ENCODE results near the gene OGFR.

OGFR gene

GRCh38 chr20:62770111-62770910, 34.3 kb upstream of the OGFR start:
- DNase-seq = no peak

GRCh38 chr20:62770916-62771315, 33.7 kb upstream of the OGFR start:
- no peak for DNase-seq

GRCh38 chr20:62771396-62772102, 33.1 kb upstream of the OGFR start:
- no peak for DNase-seq

GRCh38 chr20:62772103-62772611, 32.5 kb upstream of the OGFR start:
- DNase-seq = no peak

- DNase-seq = no peak
Measured at GRCh38 chr20:62772619-62772989, 32.0 kb upstream of the OGFR start.

GRCh38 chr20:62772990-62773844, 31.4 kb upstream of the OGFR start:
- DNase-seq = no peak

GRCh38 chr20:62773845-62774714, 30.6 kb upstream of the OGFR start:
- DNase-seq = no peak

GRCh38 chr20:62774762-62775161, 29.9 kb upstream of the OGFR start:
- DNase-seq = no peak

- DNase-seq = no peak
Measured at GRCh38 chr20:62775206-62775605, 29.4 kb upstream of the OGFR start.

GRCh38 chr20:62776035-62776691, 28.5 kb upstream of the OGFR start:
- no peak for DNase-seq

GRCh38 chr20:62776692-62777527, 27.7 kb upstream of the OGFR start:
- no peak for DNase-seq

- DNase-seq = no peak
Measured at GRCh38 chr20:62777528-62777830, 27.2 kb upstream of the OGFR start.

GRCh38 chr20:62778058-62778457, 26.6 kb upstream of the OGFR start:
- no peak for DNase-seq

- DNase-seq = no peak
Measured at GRCh38 chr20:62778601-62779416, 25.8 kb upstream of the OGFR start.

GRCh38 chr20:62779417-62779685, 25.3 kb upstream of the OGFR start:
- DNase-seq = no peak

GRCh38 chr20:62780204-62780603, 24.4 kb upstream of the OGFR start:
- DNase-seq = no peak

GRCh38 chr20:62780696-62781095, 23.9 kb upstream of the OGFR start:
- no peak for DNase-seq

GRCh38 chr20:62782149-62782892, 22.3 kb upstream of the OGFR start:
- DNase-seq = no peak

GRCh38 chr20:62782893-62783278, 21.7 kb upstream of the OGFR start:
- no peak for DNase-seq

- no peak for DNase-seq
Measured at GRCh38 chr20:62784497-62784896, 20.1 kb upstream of the OGFR start.

Data from activated gamma-delta T cell (primary cell).